ENCODE data around the gene PNLDC1.
A peak's percentile ranks its signal among the peaks of the same experiment; 100 is the strongest.
"Not testable (repeated sequence)": the region's sequence is repeated elsewhere in the genome, so short reads cannot be mapped to it uniquely, and the experiment has no call there.

Gene PNLDC1

DNA sequence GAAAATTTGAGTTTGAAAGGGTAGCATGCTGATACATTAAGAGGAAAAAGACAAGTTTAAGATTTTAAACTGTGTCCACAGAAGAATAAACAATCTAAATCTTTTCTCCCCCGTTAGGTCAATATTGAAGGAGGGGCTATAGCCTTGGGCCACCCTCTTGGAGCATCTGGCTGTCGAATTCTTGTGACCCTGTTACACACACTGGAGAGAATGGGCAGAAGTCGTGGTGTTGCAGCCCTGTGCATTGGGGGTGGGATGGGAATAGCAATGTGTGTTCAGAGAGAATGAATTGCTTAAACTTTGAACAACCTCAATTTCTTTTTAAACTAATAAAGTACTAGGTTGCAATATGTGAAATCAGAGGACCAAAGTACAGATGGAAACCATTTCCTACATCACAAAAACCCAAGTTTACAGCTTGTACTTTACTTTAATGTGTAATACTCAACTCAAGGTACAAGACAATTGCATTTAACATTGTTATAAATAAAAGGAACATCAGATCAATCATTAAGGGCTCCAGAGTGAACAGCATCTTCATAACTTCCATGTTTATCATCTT is 21.5 kb upstream of the PNLDC1 start:
- DNase-seq: no peak

DNA sequence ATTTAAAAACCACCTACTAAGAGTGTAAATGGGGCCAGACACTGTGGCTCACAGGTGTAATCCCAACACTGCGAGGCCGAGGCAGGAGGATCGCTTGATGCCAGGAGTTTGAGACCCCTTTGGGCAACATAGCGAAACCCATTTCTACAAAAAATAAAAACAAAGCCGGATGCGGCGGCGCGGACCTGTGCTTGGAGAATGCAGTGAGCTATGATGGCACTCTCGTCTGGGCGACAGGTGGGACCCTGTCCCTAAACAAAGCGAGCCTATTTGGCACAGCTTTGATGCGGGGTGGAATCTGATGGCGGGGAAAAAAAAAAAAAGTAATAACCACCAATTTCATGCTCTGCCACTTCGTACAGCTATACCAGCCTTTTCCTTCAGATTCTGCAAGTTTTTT is 11.8 kb upstream of the PNLDC1 start:
- DNase-seq: no peak

DNA sequence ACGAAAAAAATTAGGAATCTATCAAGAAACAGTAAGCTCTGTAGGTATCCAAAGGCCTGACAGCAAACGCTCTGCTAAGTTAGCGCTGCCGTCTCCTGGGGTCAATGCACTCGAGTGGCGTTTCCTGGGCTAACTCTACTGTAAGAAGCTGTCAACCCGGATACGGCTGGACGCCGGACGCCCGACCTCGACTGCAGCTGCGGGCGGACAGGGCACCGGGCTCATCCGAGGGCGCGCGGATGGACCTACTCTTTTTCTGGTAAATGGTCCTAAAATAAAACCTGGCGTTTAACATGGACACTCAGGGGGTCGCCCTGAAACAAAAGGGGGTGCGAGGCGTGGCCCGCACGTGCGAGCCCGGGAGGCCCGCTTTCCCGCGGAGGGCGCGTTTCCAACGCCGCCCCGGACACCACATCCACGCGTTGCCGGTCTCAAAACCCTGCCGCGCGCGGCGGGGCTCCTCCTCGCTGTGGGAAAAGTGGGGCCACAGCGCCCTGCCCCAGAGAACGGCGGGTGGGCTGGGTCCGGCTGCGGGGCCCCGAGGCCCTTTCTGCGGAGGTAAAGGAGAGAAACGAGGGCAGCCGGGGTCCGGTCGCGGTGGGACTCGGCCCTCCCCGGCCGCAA is 11.2 kb upstream of the PNLDC1 start:
- DNase-seq: peak in 5 of 56 donors; percentile 24 to 52 (median 46)

DNA sequence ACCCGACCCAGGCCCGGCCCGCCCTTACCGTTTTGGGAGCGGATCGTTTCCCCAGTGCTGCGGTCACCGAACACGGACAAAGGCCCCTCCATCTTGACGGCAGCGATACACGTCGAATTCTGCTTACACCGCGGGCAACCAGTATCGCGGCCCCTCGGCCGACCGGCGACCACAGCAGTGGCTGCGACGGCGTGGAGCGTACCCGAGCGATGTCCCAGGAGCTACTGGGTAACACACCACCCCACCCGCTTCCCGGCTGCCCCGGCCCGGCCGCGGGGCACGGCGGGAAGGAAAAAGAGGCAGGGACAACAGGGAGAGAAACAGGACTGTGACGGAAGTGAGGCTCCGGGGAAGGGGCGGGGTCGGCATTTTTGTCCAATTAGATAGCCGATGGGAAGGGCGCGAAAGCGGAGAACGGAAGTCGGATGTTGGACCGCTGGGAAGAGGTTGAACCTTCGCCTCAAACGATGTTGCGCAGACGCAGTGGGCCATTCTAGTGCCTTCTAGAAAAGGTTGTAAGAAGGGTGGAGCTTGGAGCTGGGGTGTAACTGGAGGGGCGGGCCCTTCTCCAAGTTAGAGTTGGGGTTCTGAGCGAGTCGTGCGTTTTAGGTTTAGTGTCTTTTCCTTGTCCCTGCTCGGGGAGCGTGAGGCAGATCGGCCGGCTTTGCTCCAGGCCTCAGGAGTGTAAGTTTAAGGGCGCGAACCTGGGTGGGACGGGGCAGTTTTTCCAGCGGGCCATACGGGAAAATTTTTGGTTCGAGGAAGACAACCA is 10.5 kb upstream of the PNLDC1 start, which contains the start of gene TCP1:
Gene TCP1 (minus strand): TSS at position 226 of the 772 bp plus-strand sequence. CDS start 134 bp downstream, at position 92.
- DNase-seq: peak; percentile 89 to 100 (median 99)

DNA sequence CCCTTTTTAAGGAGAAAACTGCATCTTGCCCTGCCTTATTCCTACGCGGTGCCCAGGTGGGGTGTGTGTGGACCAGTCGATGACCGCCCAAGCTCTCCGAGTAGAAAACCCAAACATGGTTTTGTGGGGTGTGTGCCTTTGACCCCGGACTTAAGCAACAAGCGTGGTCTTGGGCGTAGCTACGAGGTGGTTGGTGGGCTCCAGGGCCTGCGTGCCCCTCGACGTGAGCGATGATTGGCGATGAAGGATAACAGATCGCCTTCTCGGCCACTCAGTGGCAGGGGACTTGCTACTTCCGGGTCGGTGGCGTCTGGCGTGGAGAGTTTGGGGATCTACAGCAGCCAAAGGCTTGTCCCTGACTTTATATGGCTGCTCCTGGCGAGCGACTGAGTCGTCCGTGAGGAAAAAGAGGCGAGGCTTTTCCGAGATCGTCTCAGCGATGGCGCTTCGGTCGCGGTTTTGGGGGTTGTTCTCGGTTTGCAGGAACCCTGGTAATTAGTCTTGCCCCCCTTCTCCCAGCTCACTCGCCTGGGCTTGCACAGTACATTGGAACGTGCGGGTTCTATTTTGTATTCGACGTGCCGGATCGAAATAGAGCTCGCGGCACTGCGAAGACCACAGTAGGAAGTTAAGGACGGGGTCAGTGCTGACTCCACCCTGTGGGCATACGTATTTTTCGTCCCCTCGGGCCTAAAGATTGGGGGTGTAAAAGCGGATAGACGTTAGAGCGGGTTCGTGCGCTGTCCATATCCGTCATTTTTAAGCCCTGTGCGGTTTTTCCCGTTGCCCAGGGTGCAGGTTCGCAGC is 9.7 kb upstream of the PNLDC1 start, which contains the start of gene MRPL18:
Gene MRPL18 (plus strand): TSS at position 319 of the 807 bp plus-strand sequence. CDS start 121 bp downstream, at position 440.
- DNase-seq: peak; percentile 79 to 98 (median 94)

DNA sequence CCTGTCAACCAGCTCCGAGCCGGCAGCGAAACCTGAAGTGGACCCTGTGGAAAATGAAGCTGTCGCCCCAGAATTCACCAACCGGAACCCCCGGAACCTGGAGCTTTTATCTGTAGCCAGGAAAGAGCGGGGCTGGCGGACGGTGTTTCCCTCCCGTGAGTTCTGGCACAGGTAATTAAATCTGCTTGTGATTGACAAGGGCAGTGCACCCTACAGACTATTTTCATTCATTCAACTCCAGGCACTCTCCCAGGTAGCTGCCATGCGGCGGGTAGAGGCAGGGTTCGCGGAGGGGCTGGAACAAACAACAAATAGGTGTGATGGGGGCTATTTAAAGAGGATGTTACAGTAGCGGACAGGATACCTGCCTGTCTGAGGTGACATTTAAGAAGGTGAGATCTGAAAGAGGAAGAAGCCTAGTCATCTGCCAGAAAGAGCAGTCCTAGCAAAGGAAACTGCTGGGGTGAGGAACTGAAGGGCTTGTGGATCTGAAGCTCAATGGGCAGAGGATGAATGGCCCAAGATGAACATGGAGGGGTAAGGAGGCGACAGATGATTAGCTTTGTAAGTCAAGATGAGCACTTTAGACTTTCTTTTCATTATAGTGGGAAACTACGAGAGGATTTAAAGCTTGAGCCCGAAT is 9.0 kb upstream of the PNLDC1 start:
- DNase-seq: peak in 1 of 56 donors; percentile 3

DNA sequence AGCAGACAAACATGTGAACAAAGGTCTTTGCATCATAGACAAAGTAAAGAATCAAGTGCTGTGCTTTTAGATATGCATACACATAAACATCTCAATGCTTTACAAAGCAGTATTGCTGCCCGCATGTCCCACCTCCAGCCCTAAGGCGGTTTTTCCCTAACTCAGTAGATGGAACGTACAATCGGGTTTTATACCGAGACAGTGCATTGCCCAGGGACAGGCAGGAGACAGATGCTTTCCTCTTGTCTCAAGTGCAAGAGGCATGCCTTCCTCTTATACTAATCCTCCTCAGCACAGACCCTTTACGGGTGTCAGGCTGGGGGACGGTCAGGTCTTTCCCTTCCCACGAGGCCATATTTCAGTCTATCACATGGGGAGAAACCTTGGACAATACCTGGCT is 5.1 kb upstream of the PNLDC1 start:
- not testable (repeated sequence) for DNase-seq

DNA sequence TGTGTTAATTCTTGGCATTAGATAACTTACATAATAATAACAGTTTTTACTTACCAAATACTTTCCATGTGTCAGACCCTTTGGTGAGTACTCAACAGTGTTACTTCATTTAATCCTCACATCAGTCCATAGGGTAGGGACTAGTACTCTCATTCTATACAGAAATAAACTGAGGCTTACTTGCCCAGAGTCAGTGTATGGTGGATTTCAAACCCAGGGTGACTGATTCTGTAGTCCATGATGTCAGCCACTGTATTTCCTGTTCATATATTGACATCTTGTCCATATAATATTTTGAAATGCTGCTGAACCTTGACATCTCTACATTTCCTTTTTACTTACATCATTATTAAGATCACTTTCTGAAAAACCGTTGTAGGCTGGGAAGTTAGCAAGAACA is 2.5 kb upstream of the PNLDC1 start:
- DNase-seq: no peak

DNA sequence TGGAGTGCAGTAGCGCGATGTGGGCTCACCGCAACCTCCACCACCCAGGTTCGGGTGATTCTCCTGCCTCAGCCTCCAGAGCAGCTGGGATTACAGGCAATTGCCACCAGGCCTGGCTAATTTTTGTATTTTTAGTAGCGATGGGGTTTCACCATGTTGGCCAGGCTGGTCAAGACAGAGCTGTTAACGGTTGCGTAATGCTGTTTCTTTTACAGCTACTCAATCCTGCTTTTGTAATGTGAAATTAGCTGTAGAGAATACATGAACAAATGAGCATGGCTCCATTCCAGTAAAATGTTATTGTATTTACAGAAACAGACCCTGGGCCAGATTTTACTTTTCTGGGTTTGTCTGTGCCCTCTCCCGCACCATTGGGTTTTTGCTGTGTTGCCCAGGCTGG is 1.9 kb downstream of the PNLDC1 start:
- DNase-seq: no peak

DNA sequence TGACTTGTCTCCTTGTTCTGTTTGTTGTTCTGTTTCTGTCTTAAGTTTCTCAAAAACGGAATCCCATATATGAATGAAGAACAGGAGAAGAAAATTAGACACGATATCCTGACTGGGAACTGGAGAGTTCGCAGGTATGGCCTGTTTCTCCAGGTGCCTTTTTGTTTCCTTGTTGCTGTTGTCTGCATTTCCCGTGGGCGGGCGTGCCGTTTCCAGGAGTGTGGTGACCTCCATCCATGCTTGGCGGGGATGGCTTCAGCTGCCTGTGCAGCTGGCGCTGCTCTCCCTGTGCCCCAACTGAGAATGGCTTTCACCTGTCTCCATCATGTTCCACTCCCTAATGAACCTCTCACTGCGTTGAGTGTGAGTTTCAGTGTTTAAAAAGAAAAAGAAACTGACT is 4.4 kb downstream of the PNLDC1 start:
- no peak for DNase-seq

DNA sequence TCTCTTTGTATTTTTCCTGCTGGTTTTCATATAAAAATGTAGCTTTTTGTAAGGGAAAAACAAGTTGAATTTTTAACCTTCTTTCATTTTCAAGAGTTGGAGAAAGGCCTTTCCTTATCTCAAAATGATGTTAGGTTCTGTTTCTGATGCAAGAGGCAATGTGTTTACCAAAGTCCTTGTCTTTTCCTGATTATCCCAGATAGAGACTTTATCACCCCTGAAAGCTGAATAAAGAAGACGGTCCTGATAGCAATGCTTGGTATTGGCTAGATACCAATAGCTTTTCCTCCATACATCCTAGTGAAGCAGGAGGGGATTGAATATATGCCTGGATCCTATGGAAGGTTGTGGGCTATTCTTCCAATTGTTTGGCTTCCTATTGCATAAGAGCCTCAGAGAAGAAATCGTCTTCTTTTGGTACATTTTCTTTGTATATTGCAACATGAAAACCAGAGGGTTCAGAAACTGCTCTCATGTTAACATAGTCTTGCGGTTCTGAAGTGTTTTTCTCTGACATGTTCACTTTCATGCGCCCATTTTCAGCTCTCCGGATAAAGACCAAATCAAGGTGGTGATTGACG is 5.5 kb downstream of the PNLDC1 start:
- DNase-seq: no peak

DNA sequence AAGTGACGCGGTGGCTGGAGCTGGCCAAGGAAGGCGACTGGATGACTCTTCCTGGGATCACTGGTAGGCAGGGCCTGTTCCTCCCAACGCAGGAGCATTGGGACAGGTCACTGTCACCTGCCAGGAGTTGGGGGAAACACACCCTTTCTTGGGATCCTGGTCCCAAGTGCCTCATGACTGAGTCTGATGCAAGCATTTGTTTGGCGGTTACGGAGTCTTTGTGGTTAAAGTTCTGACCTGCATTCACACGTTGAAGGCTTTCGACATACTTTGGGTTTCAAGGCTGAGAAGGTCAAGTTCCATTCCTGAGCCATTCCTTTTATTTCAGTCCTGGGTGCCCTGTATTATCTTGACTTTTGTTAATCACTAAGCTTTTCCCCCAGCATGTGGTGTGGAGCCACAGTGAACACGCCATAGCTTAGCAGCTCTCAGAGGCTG is 6.0 kb downstream of the PNLDC1 start:
- DNase-seq: no peak

DNA sequence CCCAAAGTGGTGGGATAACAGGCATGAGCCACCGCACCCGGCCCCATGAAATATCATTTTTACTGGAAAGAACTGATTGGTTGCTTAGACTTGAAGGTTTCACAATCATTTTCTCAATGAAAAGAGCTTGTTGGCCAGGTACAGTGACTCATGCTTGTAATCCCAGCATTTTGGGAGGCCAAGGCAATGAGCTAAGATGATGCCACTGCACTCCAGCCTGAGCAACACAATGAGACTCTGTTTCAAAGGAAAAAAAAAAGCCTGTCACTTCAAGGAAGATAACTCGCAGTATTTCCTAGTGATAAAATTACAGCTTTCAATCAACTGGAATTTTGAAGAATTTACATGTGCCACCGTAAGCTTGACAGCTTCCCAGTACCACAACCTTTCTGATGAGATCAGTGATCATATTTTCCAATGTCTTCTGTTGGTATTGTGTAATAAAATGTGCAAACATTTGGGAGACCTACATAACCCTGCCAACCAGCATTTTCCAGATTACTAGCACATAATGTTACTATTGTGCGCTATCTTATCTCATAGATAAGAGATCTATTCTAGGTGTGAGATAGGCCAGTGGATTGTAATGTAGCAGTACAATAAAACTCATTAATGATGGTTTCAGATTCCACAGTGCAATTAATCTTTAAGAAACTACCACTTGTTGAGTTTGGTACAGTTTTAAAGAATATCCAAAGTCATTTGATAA is 7.2 kb downstream of the PNLDC1 start:
- no peak for DNase-seq

DNA sequence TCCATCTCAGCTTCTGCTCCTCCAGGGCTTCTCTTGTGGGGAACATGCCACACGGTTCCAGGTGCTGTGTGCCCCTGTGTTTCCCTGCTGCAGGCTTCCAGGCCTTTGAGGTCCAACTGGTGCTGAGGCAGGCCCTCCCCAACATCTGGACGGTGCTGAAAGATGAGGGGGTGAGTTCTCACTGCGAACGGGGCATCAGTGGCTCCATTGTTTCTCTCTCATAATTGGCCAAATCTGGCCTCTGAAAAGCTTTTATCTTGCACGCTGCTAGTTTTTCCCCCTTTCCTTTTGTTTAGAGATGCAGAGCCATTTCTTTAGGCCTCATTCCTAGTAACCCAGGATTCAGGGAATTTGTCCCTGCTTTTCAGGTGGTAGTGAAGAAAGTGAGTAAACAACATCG is 8.6 kb downstream of the PNLDC1 start:
- peak in 13 of 56 donors; percentile 11 to 60 (median 21) for DNase-seq

DNA sequence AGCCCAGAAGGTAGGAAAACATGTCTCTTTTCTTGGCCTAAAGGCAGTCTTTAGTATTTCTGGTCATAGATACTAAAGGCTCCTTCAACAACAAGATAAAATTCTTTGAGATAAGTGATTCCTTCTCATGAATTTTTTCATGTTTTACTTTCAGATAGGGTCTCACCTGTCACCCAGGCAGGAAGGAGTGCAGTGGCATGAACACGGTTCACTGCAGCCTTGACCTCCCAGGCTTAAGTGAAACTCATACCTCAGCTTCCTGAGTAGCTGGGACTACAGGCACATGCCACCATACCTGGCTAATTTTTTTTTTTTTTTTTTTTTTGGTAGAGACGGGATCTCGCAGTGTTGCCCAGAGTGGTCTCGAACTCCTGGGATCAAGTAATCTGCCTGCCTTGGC is 9.1 kb downstream of the PNLDC1 start:
- no peak for DNase-seq

DNA sequence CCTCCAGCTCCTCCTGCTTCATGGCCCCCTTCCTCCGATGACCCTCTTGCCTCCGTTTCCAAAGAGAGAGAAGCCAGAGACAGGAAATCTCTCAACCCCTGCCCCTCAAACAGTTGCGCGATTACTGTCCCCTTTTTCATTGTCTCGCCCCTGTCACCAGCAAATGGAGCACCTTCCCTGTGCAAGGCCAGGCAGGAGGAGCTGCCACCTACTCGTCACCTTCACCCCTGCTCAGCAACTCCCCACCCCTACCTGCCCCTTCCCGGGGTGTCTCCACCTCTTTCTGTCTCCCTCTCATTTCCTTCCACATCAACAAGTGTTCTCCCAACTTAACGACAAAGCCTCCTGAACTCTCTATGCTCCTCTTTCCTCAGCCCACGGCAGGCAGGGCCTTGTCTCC is 13.7 kb downstream of the PNLDC1 start:
- no peak for DNase-seq

DNA sequence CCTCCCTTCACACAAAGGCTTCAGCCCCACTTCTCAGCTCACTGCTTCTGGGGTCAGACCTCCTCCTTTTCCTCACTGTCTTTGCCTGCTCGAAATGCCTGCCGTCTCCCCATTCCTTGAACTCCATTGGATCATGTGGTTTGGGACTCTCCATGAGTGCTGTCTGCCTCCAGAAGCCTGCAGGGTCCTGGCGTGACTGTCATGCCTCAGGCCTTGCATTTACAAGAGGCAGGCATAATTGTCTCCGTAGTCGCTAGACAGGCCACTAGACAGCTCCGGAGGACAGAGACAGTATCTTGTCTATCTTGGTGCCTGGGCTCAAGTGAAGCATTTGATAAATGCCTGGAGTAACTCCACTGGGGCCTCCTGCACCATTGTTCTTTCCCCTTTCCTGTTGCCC is 15.3 kb downstream of the PNLDC1 start:
- no peak for DNase-seq

DNA sequence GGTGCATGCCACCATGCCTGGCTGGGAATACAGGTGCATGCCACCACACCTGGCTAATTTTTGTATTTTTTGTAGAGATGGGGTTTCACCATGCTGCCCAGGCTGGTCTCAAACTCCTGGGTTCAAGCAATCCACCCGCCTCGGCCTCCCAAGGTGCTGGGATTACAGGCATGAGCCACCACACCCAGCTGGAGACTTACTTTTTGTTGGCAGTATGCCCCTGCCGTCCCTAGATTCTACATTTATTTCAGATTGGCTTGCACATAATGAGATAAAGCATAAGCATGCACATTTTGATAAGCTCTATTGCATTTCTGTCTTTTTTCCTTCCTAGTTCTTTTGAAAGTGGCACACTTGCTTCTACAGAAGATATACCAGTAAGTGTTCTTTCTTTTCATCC is 16.7 kb downstream of the PNLDC1 start:
- not testable (repeated sequence) for DNase-seq

DNA sequence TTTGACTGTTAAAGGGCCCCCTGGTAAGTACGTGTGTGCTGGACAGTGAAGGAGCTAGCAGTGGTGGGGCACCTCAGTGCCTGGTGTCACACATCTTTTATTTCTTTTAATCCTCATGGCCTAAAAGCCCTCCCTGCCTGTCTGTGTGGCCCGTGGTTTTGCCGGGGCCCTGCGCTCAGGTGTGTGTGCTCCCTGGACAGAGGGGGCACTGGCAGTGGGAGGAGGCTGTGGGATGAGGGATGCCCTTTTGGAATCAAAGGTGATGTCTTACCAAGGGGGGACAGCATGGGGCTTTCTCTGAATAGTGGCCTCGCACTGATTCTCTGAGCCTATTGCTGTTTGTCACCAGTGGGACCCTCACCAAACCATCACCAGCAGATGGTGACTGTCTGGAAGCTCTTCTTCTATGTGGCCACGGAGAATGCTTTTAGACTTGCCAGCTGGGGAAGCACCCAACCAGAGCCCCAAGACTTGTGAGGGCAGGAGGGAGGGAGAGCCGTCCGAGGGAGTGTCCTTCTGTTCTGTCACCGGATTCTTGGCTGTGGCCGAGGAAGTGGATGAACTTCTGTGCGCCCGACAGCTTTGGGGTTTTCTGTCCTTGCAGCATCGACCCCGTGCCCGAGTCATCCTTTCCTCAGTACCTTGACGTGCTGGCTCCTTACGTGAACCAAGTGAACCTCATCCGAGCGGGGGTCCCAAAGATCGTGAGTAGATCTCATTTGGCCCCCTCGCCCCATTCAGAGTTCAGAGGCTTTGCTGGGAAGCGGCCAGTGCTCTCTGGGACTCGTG is 18.1 kb downstream of the PNLDC1 start:
- no peak for DNase-seq
